HepG2 (cell line): ENCODE data around the gene ARPC1A. TPM values are rescaled to one million over a fixed set of nuclear protein-coding genes. Genes with fewer than 3 reads are reported as not detected.

ENCODE experiments used
- FOXJ3 ChIP-seq: sonication (generic); formaldehyde crosslinking; IDR thresholded peaks from 2 replicates; pipeline ENCODE4 v1.4.0; 2020; ENCODE audit warnings: missing genetic modification reagents, mild to moderate bottlenecking, borderline replicate concordance
- GPN1 ChIP-seq: sonication (generic); formaldehyde crosslinking; IDR thresholded peaks from 2 replicates; pipeline ENCODE4 v1.5.1; 2020; ENCODE audit warnings: missing genetic modification reagents, borderline replicate concordance
- HINFP ChIP-seq: sonication (generic); formaldehyde crosslinking; IDR thresholded peaks from 2 replicates; pipeline ENCODE4 v1.4.0; 2020; ENCODE audit warnings: low read depth, mild to moderate bottlenecking, missing genetic modification reagents
- ZC3H4 ChIP-seq: sonication (generic); formaldehyde crosslinking; IDR thresholded peaks from 2 replicates; pipeline ENCODE4 v1.4.0; 2020; ENCODE audit warnings: missing genetic modification reagents, borderline replicate concordance
- ZNF121 ChIP-seq: sonication (generic); formaldehyde crosslinking; IDR thresholded peaks from 2 replicates; pipeline ENCODE4 v1.5.0; 2020; ENCODE audit warnings: mild to moderate bottlenecking, missing genetic modification reagents
- ZNF44 ChIP-seq: sonication (generic); formaldehyde crosslinking; IDR thresholded peaks from 2 replicates; pipeline ENCODE4 v1.5.1; 2020; ENCODE audit warnings: mild to moderate bottlenecking, missing genetic modification reagents
- ZNF781 ChIP-seq: sonication (generic); formaldehyde crosslinking; IDR thresholded peaks from 2 replicates; pipeline ENCODE4 v1.5.1; 2020; ENCODE audit warnings: borderline replicate concordance, mild to moderate bottlenecking, missing genetic modification reagents; ENCODE audit errors: not compliant biosample characterization
- ZNF883 ChIP-seq: sonication (generic); formaldehyde crosslinking; IDR thresholded peaks from 2 replicates; pipeline ENCODE4 v1.5.1; 2020; ENCODE audit warnings: mild to moderate bottlenecking, missing genetic modification reagents; ENCODE audit errors: not compliant biosample characterization
- ZSCAN5A ChIP-seq: sonication (generic); formaldehyde crosslinking; IDR thresholded peaks from 2 replicates; pipeline ENCODE4 v1.8.0; 2022; ENCODE audit warnings: mild to moderate bottlenecking, missing genetic modification reagents, borderline replicate concordance
- polyA plus RNA-seq, 8 experiments: library from polyadenylated mRNA; depleted of rRNA in 3 of 8; stranded (reverse) in 7 of 8; unstranded in 1 of 8; fragments of >200 nt; fragmentation: Illumina TruSeq in 4 of 8; extraction: Trizol in 4 of 8; gene quantifications; 2 replicates each; pipeline versions ENCODE4 v1.2.1 to v1.2.3, GENCODE V29; 2011 to 2016; ENCODE audit warnings: low read depth in 4 of 8, missing spikeins in 1 of 8, mixed read lengths in 1 of 8; ENCODE audit not compliant: insufficient read depth in 1 of 8
- total RNA-seq, 5 experiments: library from RNA; depleted of rRNA; stranded (reverse); fragments of >200 nt; fragmentation: Illumina TruSeq; extraction: Trizol; gene quantifications; 2 replicates each; pipeline ENCODE4 v1.2.3, GENCODE V29; 2016; ENCODE audit warnings: low read depth in 1 of 5
- TF ChIP-seq, protein P1 (sequence below): sonication (generic); formaldehyde crosslinking; IDR thresholded peaks from 2 replicates; pipeline ENCODE4 v1.9.0; 2021; ENCODE audit warnings: missing genetic modification reagents, borderline replicate concordance
- TF ChIP-seq, protein P2 (sequence below): sonication (generic); formaldehyde crosslinking; IDR thresholded peaks from 2 replicates; pipeline ENCODE4 v1.8.0; 2022; ENCODE audit warnings: missing genetic modification reagents, mild to moderate bottlenecking, inconsistent platforms, borderline replicate concordance
- TF ChIP-seq, protein P3 (sequence below): sonication (generic); formaldehyde crosslinking; IDR thresholded peaks from 2 replicates; pipeline ENCODE4 v1.4.0; 2020; ENCODE audit warnings: mild to moderate bottlenecking, missing genetic modification reagents
- TF ChIP-seq, protein P4 (sequence below): sonication (generic); formaldehyde crosslinking; IDR thresholded peaks from 2 replicates; pipeline ENCODE4 v1.4.0; 2020; ENCODE audit warnings: missing genetic modification reagents
- TF ChIP-seq, protein P5 (sequence below): sonication (generic); formaldehyde crosslinking; IDR thresholded peaks from 2 replicates; pipeline ENCODE4 v1.5.1; 2020; ENCODE audit warnings: missing genetic modification reagents, mild to moderate bottlenecking, borderline replicate concordance

Gene ARPC1A
- total and polyA plus RNA-seq, 2 of the 13 experiments (the other 11 are each of a cell fraction or from before 2014, with no cell fraction given), result 44.3 to 88.5 TPM

- no peak for TF ChIP-seq GPN1 (CRISPR knock-in tag)
- TF ChIP-seq, protein P1, sequence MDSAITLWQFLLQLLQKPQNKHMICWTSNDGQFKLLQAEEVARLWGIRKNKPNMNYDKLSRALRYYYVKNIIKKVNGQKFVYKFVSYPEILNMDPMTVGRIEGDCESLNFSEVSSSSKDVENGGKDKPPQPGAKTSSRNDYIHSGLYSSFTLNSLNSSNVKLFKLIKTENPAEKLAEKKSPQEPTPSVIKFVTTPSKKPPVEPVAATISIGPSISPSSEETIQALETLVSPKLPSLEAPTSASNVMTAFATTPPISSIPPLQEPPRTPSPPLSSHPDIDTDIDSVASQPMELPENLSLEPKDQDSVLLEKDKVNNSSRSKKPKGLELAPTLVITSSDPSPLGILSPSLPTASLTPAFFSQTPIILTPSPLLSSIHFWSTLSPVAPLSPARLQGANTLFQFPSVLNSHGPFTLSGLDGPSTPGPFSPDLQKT (CRISPR knock-in tag), result peak; percentile 75; the same call in 1 of the 2 replicates
- TF ChIP-seq, protein P2, sequence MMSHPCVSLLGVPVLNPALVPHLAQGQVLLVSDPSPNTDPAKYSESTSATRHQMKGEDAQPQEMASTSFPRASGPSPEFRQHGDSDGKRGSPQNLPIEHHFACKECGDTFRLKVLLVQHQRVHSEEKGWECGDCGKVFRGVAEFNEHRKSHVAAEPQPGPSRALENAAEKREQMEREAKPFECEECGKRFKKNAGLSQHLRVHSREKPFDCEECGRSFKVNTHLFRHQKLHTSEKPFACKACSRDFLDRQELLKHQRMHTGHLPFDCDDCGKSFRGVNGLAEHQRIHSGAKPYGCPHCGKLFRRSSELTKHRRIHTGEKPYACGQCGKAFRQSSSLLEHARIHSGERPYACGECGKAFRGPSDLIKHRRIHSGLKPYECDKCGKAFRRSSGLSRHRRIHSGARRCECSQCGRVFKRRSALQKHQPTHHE (CRISPR knock-in tag), result no peak
- TF ChIP-seq FOXJ3 (CRISPR knock-in tag), result 0 out of 2 replicates have a peak, but pooled peaks have one; percentile 26
- TF ChIP-seq ZNF883 (CRISPR knock-in tag), result peak; percentile 76
- TF ChIP-seq ZNF781, result peak; percentile 83
- TF ChIP-seq ZSCAN5A (CRISPR knock-in tag), result no peak
- no peak for TF ChIP-seq ZC3H4
- TF ChIP-seq ZNF121 (CRISPR knock-in tag), result peak; percentile 64; the same call in 1 of the 2 replicates
- peak; percentile 95 for TF ChIP-seq ZNF44 (CRISPR knock-in tag)
- TF ChIP-seq, protein P3, sequence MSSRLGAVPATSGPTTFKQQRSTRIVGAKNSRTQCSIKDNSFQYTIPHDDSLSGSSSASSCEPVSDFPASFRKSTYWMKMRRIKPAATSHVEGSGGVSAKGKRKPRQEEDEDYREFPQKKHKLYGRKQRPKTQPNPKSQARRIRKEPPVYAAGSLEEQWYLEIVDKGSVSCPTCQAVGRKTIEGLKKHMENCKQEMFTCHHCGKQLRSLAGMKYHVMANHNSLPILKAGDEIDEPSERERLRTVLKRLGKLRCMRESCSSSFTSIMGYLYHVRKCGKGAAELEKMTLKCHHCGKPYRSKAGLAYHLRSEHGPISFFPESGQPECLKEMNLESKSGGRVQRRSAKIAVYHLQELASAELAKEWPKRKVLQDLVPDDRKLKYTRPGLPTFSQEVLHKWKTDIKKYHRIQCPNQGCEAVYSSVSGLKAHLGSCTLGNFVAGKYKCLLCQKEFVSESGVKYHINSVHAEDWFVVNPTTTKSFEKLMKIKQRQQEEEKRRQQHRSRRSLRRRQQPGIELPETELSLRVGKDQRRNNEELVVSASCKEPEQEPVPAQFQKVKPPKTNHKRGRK, result no peak
- peak; percentile 93; the same call in 1 of the 2 replicates for TF ChIP-seq HINFP (CRISPR knock-in tag)
- TF ChIP-seq, protein P4, sequence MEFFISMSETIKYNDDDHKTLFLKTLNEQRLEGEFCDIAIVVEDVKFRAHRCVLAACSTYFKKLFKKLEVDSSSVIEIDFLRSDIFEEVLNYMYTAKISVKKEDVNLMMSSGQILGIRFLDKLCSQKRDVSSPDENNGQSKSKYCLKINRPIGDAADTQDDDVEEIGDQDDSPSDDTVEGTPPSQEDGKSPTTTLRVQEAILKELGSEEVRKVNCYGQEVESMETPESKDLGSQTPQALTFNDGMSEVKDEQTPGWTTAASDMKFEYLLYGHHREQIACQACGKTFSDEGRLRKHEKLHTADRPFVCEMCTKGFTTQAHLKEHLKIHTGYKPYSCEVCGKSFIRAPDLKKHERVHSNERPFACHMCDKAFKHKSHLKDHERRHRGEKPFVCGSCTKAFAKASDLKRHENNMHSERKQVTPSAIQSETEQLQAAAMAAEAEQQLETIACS, result peak; percentile 72
- TF ChIP-seq, protein P5, sequence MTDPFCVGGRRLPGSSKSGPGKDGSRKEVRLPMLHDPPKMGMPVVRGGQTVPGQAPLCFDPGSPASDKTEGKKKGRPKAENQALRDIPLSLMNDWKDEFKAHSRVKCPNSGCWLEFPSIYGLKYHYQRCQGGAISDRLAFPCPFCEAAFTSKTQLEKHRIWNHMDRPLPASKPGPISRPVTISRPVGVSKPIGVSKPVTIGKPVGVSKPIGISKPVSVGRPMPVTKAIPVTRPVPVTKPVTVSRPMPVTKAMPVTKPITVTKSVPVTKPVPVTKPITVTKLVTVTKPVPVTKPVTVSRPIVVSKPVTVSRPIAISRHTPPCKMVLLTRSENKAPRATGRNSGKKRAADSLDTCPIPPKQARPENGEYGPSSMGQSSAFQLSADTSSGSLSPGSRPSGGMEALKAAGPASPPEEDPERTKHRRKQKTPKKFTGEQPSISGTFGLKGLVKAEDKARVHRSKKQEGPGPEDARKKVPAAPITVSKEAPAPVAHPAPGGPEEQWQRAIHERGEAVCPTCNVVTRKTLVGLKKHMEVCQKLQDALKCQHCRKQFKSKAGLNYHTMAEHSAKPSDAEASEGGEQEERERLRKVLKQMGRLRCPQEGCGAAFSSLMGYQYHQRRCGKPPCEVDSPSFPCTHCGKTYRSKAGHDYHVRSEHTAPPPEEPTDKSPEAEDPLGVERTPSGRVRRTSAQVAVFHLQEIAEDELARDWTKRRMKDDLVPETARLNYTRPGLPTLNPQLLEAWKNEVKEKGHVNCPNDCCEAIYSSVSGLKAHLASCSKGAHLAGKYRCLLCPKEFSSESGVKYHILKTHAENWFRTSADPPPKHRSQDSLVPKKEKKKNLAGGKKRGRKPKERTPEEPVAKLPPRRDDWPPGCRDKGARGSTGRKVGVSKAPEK (CRISPR knock-in tag), result no peak
These were observed at the start of gene ARPC1A (continued) for GRCh38 chr7:99325592-99326407.
